Keratinocyte (primary cell): Measurements from ENCODE around the gene HIP1R. TPM values are rescaled to one million over a fixed set of nuclear protein-coding genes. Genes with fewer than 3 reads are reported as not detected.
A peak's percentile ranks its signal among the peaks of the same experiment; 100 is the strongest.
"Not testable (repeated sequence)": the region's sequence is repeated elsewhere in the genome, so short reads cannot be mapped to it uniquely, and the experiment has no call there.

Experiments
- DNase-seq: peaks from one replicate; pipeline ENCODE4 v3.0.0-alpha.2; 2011; ENCODE audit warnings: low read depth, missing footprints, low spot score
- FAIRE-seq: peaks from 2 replicates; lab custom pipeline; 2011; peaks lifted over from hg19 to GRCh38; lab: Jason Lieb, UNC
- H2AFZ ChIP-seq: 2 replicates; pipeline ENCODE4 v1.6.0; 2012; ENCODE audit warnings: low read length, control low read depth, inconsistent platforms; ENCODE audit not compliant: control insufficient read depth
- H3K27ac ChIP-seq: 2 replicates; pipeline ENCODE4 v1.5.1; 2011; ENCODE audit warnings: low read length; ENCODE audit not compliant: control insufficient read depth, insufficient read depth
- H3K27me3 ChIP-seq: 3 replicates; pipeline ENCODE4 v1.6.0; 2011; ENCODE audit warnings: low read length; ENCODE audit not compliant: control insufficient read depth, insufficient read depth; ENCODE audit errors: extremely low read depth
- H3K36me3 ChIP-seq, 2 experiments: 2 replicates in 1 of 2; 3 replicates in 1 of 2; pipeline ENCODE4 v1.5.1; 2011; ENCODE audit warnings: low read length in 2 of 2, mild to moderate bottlenecking in 1 of 2; ENCODE audit not compliant: control insufficient read depth in 2 of 2, insufficient read depth in 2 of 2; ENCODE audit errors: extremely low read depth in 1 of 2
- H3K4me1 ChIP-seq: 3 replicates; pipeline ENCODE4 v1.5.1; 2011; ENCODE audit warnings: low read length; ENCODE audit not compliant: control insufficient read depth, insufficient read depth; ENCODE audit errors: extremely low read depth
- H3K4me2 ChIP-seq: 3 replicates; pipeline ENCODE4 v1.6.0; 2011; ENCODE audit warnings: low read depth, low read length; ENCODE audit not compliant: control insufficient read depth, insufficient read depth; ENCODE audit errors: extremely low read depth
- H3K4me3 ChIP-seq, 3 experiments: fragments of 200-600 bp in 1 of 3; sonication (generic) in 1 of 3; 2 replicates in 2 of 3; 3 replicates in 1 of 3; pipeline ENCODE4 v1.5.1; 2011 to 2016; ENCODE audit warnings: low read length in 3 of 3, mild to moderate bottlenecking in 3 of 3, control low read depth in 2 of 3, inconsistent platforms in 1 of 3, low read depth in 1 of 3, mixed read lengths in 1 of 3, mixed run types in 1 of 3, moderate library complexity in 1 of 3; ENCODE audit not compliant: control insufficient read depth in 2 of 3, insufficient read depth in 2 of 3; ENCODE audit errors: extremely low read depth in 1 of 3
- H3K79me2 ChIP-seq: 2 replicates; pipeline ENCODE4 v1.6.0; 2012; ENCODE audit warnings: low read length; ENCODE audit not compliant: control insufficient read depth, insufficient read depth
- H3K9ac ChIP-seq: 3 replicates; pipeline ENCODE4 v1.6.0; 2011; ENCODE audit warnings: low read length; ENCODE audit not compliant: control insufficient read depth, insufficient read depth; ENCODE audit errors: extremely low read depth
- H3K9me1 ChIP-seq: 3 replicates; pipeline ENCODE4 v1.6.0; 2011; ENCODE audit warnings: low read length; ENCODE audit not compliant: control insufficient read depth, insufficient read depth; ENCODE audit errors: extremely low read depth
- H3K9me3 ChIP-seq: 2 replicates; pipeline ENCODE4 v1.5.1; 2012; ENCODE audit warnings: low read depth, low read length; ENCODE audit not compliant: control insufficient read depth
- H4K20me1 ChIP-seq: 3 replicates; pipeline ENCODE4 v1.6.0; 2011; ENCODE audit warnings: low read length; ENCODE audit not compliant: control insufficient read depth, insufficient read depth; ENCODE audit errors: extremely low read depth
- EZH2 ChIP-seq: IDR thresholded peaks from one replicate; pipeline ENCODE4 v1.6.1; 2012; ENCODE audit warnings: inconsistent platforms, mild to moderate bottlenecking, low read length, moderate library complexity
- dilution Hi-C: fragments of 300-500 bp; cut with MboI; formaldehyde crosslinking; loops from one replicate; pipeline ENCODE4 v1.7.0; 2020; ENCODE audit warnings: low sequenced_read_pairs; ENCODE audit not compliant: extremely low pct_ligation_motif_present
- polyA plus RNA-seq, 5 experiments: library from polyadenylated mRNA; depleted of rRNA in 3 of 5; stranded (reverse) in 3 of 5; stranded (forward) in 1 of 5; unstranded in 1 of 5; fragments of >200 nt; gene quantifications; 1 replicate in 1 of 5; 2 replicates in 3 of 5; 3 replicates in 1 of 5; pipeline versions ENCODE4 v1.2.1 to v1.2.3, GENCODE V29; 2011 to 2012; ENCODE audit warnings: missing spikeins in 2 of 5, low read depth in 1 of 5, low replicate concordance in 1 of 5
- TF ChIP-seq, protein P1 (sequence below), 3 experiments: IDR thresholded peaks in 1 of 3; conservative IDR thresholded peaks in 1 of 3; optimal IDR thresholded peaks in 1 of 3; 2 replicates in 2 of 3; 3 replicates in 1 of 3; pipeline versions ENCODE3 to v1.5.1; 2011; ENCODE audit warnings: low read length in 3 of 3, mild to moderate bottlenecking in 3 of 3, moderate library complexity in 2 of 3, control low read depth in 1 of 3, inconsistent platforms in 1 of 3; ENCODE audit not compliant: insufficient read depth in 2 of 3; ENCODE audit errors: extremely low read depth in 1 of 3

Gene HIP1R
- polyA plus RNA-seq, 1 donor (not counting 4 experiments of a cell fraction or from before 2014, with no cell fraction given), result 23.0 TPM

DNA sequence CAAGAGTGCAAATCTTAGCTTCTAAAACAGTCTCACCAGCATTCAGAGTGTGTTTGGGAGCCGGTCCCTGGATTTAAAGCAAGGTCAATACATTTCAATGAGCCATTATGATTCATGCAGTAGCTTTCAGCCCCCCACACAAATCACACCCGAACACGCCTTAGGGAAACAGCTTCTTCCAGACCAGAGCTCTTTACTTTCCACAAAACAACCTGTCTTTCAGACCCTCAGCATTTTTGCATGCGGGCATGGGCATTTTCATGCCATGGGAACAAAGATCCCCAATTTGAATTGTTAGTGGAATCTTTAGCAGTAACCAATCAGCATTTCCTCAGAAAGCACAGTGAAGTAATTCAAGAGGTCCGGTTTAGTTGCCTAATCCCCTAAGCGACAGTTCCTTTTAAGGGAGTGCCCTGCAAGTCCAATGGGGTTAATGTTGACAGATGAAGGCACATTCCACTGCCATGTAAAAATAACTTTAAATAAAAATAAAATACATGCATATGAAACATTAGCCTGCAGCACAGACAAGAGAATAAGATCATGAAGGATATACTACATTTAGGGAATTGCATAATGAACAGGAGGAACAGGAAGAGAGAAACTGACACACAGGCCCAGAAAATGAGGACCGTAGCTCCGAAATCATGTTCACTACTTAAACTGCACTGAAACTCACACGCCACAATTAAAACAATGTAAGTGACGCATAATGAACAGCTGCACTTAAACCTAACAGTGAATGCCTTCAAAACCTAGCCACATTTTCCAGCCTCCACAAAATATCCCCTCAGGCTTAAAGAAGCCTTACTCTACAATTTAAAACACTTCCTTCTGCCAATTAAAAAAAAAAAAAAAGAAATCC lies 56.6 kb downstream of the HIP1R start:
- DNase-seq (no peak), FAIRE-seq (no peak)
- H2AFZ ChIP-seq, result no peak overlapping the region
- H3K9me3 ChIP-seq, result no peaks in the 10 kb centered on the region
- H3K4me1 ChIP-seq, result peaks cover 71% of the 10 kb centered on the region
- H3K9me1 ChIP-seq, result no peaks in the 10 kb centered on the region
- H3K27me3 ChIP-seq, result no peaks in the 10 kb centered on the region
- H3K36me3 ChIP-seq, result peaks cover 0 to 13% of the 10 kb centered on the region in 2 experiments
- H4K20me1 ChIP-seq, result no peaks in the 10 kb centered on the region
- H3K4me3 ChIP-seq, result peak overlapping the region; percentile 23 to 68 (median 67)
- H3K4me2 ChIP-seq, result peak overlapping the region; percentile 98
- H3K27ac ChIP-seq, result peak overlapping the region; percentile 99
- peak overlapping the region; percentile 86 for H3K9ac ChIP-seq
- peaks cover 75% of the 10 kb centered on the region for H3K79me2 ChIP-seq
- dilution Hi-C loops, result no loop called here
- no peak for TF ChIP-seq EZH2
- TF ChIP-seq, protein P1, sequence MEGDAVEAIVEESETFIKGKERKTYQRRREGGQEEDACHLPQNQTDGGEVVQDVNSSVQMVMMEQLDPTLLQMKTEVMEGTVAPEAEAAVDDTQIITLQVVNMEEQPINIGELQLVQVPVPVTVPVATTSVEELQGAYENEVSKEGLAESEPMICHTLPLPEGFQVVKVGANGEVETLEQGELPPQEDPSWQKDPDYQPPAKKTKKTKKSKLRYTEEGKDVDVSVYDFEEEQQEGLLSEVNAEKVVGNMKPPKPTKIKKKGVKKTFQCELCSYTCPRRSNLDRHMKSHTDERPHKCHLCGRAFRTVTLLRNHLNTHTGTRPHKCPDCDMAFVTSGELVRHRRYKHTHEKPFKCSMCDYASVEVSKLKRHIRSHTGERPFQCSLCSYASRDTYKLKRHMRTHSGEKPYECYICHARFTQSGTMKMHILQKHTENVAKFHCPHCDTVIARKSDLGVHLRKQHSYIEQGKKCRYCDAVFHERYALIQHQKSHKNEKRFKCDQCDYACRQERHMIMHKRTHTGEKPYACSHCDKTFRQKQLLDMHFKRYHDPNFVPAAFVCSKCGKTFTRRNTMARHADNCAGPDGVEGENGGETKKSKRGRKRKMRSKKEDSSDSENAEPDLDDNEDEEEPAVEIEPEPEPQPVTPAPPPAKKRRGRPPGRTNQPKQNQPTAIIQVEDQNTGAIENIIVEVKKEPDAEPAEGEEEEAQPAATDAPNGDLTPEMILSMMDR (optimal IDR thresholded peaks at IDR 0.05 in 1 of 3, IDR thresholded peaks at IDR 0.05 in 1 of 3, conservative IDR thresholded peaks at IDR 0.05 in 1 of 3; ENCODE audit: extremely low read depth in 1 of 3, insufficient read depth in 2 of 3, low read length in 3 of 3), result no peak

DNA sequence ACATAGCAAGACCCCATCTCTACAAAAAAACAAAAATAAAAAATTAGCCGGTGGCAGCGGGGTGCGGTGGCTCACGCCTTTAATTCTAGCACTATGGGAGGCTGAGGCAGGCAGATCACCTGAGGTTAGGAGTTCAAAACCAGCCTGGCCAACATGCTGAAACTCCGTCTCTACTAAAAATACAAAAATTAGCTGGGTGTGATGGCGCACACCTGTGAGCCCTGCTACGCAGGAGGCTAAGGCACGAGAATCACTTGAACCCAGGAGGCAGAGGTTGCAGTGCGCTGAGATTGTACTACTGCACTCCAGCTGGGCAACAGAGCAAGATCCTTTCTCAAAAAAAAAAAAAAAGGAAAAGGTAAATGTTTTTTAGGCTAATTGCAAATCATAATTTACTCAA lies 57.5 kb downstream of the HIP1R start:
- DNase-seq, H3K27me3 ChIP-seq, H2AFZ ChIP-seq, H3K9me3 ChIP-seq, FAIRE-seq, H4K20me1 ChIP-seq, H3K9me1 ChIP-seq, dilution Hi-C loops: not testable (repeated sequence)
- H3K4me3 ChIP-seq, result peak overlapping the region in 2 of 3 experiments; percentile 2 to 68
- H3K9ac ChIP-seq, result peak overlapping the region; percentile 86
- H3K27ac ChIP-seq, result peak overlapping the region; percentile 99
- peaks cover 67% of the 10 kb centered on the region for H3K4me1 ChIP-seq
- H3K36me3 ChIP-seq, result peaks cover 0 to 13% of the 10 kb centered on the region in 2 experiments
- peak overlapping the region; percentile 98 for H3K4me2 ChIP-seq
- peaks cover 69% of the 10 kb centered on the region for H3K79me2 ChIP-seq
